OCI-LY1 (cell line): Measurements from ENCODE around the gene USP13.

ENCODE experiments used
- H2AFZ ChIP-seq: fragments of 200-600 bp; sonication (generic), shearing (Covaris generic); 2 replicates; pipeline ENCODE4 v1.6.0; 2014; ENCODE audit warnings: antibody characterized with exemption, mild to moderate bottlenecking, low read length
- H3F3A ChIP-seq: fragments of 200-600 bp; sonication (generic), shearing (Covaris generic); 2 replicates; pipeline ENCODE4 v1.6.0; 2014; ENCODE audit warnings: mild to moderate bottlenecking, antibody characterized with exemption, low read length, moderate library complexity; ENCODE audit not compliant: insufficient read depth
- H3K27ac ChIP-seq: fragments of 200-600 bp; sonication (generic); 2 replicates; pipeline ENCODE4 v1.5.1; 2014; ENCODE audit warnings: low read length, mixed run types, mild to moderate bottlenecking, low read depth; ENCODE audit not compliant: poor library complexity, severe bottlenecking
- H3K27me3 ChIP-seq: fragments of 200-600 bp; sonication (generic); 2 replicates; pipeline ENCODE4 v1.6.0; 2014; ENCODE audit warnings: antibody characterized with exemption, mild to moderate bottlenecking, low read length, moderate library complexity; ENCODE audit not compliant: insufficient read depth
- H3K36me3 ChIP-seq: fragments of 200-600 bp; sonication (generic); 2 replicates; pipeline ENCODE4 v1.6.1; 2014; ENCODE audit warnings: mild to moderate bottlenecking, antibody characterized with exemption, low read length, moderate library complexity, mixed read lengths; ENCODE audit not compliant: insufficient read depth
- H3K4me1 ChIP-seq: fragments of 200-600 bp; sonication (generic); 2 replicates; pipeline ENCODE4 v1.5.1; 2014; ENCODE audit warnings: mild to moderate bottlenecking, low read length, moderate library complexity; ENCODE audit not compliant: insufficient read depth, severe bottlenecking
- H3K4me2 ChIP-seq: fragments of 200-600 bp; sonication (generic), shearing (Covaris generic); 2 replicates; pipeline ENCODE4 v1.6.1; 2014; ENCODE audit warnings: low read length
- H3K4me3 ChIP-seq: fragments of 200-600 bp; sonication (generic); 2 replicates; pipeline ENCODE4 v1.5.1; 2014; ENCODE audit warnings: low read length, low read depth, mild to moderate bottlenecking, mixed read lengths; ENCODE audit not compliant: poor library complexity, severe bottlenecking
- H3K79me2 ChIP-seq: fragments of 200-600 bp; shearing (Covaris generic); 2 replicates; pipeline ENCODE4 v1.6.1; 2016; ENCODE audit warnings: mixed run types, low read length, mixed read lengths; ENCODE audit not compliant: insufficient read depth
- H3K9ac ChIP-seq: fragments of 200-600 bp; sonication (generic), shearing (Covaris generic); 2 replicates; pipeline ENCODE4 v1.6.1; 2014; ENCODE audit warnings: mild to moderate bottlenecking, low read length, mixed read lengths
- H3K9me2 ChIP-seq: fragments of 200-600 bp; sonication (generic), shearing (Covaris generic); 2 replicates; pipeline ENCODE4 v1.6.1; 2014; ENCODE audit warnings: low read depth, mild to moderate bottlenecking, low read length, mixed read lengths
- H3K9me3 ChIP-seq: fragments of 200-600 bp; shearing (Covaris generic); 2 replicates; pipeline ENCODE4 v1.6.1; 2014; ENCODE audit warnings: low read length, mixed read lengths
- H4K20me1 ChIP-seq: fragments of 200-600 bp; sonication (generic), shearing (Covaris generic); 2 replicates; pipeline ENCODE4 v1.6.0; 2016; ENCODE audit warnings: mild to moderate bottlenecking, low read length; ENCODE audit not compliant: insufficient read depth
- CTCF ChIP-seq: fragments of 200-600 bp; sonication (generic), shearing (Covaris generic); IDR thresholded peaks from 2 replicates; pipeline ENCODE4 v1.5.1; 2017; ENCODE audit warnings: mild to moderate bottlenecking, antibody characterized with exemption, low read length, moderate library complexity, mixed read lengths
- EZH2 ChIP-seq: fragments of 200-600 bp; sonication (generic), shearing (Covaris generic); IDR thresholded peaks from 2 replicates; pipeline ENCODE4 v1.8.0; 2017; ENCODE audit warnings: borderline replicate concordance, mixed run types, mild to moderate bottlenecking, antibody characterized with exemption, low read length, moderate library complexity, mixed read lengths

The USP13 gene

GRCh38 chr3:179610066-179610465 is 42.8 kb upstream of the USP13 start:
- Histone ChIP-seq H3K79me2 (peaks cover 38% of the 10 kb centered on the region), H4K20me1 (no peaks in the 10 kb centered on the region), H3F3A (peaks cover 3% of the 10 kb centered on the region; the same call in 1 of the 2 replicates)

GRCh38 chr3:179613807-179614206 is 39.0 kb upstream of the USP13 start:
- Histone ChIP-seq H2AFZ (no peak overlapping the region), H3K4me3 (no peak overlapping the region), H4K20me1 (no peaks in the 10 kb centered on the region), H3K36me3 (peaks cover 54% of the 10 kb centered on the region), H3K27ac (no peak overlapping the region), H3K27me3 (no peaks in the 10 kb centered on the region), H3K9ac (no peak overlapping the region), H3K4me2 (no peak overlapping the region), H3K79me2 (peaks cover 16% of the 10 kb centered on the region), H3K9me2 (no peaks in the 10 kb centered on the region), H3F3A (no peaks in the 10 kb centered on the region), H3K9me3 (no peaks in the 10 kb centered on the region), H3K4me1 (peaks cover 8% of the 10 kb centered on the region)
- TF ChIP-seq CTCF, result no peak
- TF ChIP-seq EZH2, result no peak

More at GRCh38 chr3:179610066-179610465, 42.8 kb upstream of the USP13 start:
- Histone ChIP-seq H2AFZ (no peak overlapping the region), H3K4me1 (peaks cover 44% of the 10 kb centered on the region), H3K27ac (no peak overlapping the region), H3K9ac (no peak overlapping the region), H3K36me3 (peaks cover 29% of the 10 kb centered on the region), H3K9me2 (no peaks in the 10 kb centered on the region), H3K9me3 (no peaks in the 10 kb centered on the region), H3K4me3 (no peak overlapping the region), H3K27me3 (no peaks in the 10 kb centered on the region), H3K4me2 (no peak overlapping the region)
- TF ChIP-seq EZH2, result no peak
- no peak for TF ChIP-seq CTCF

GRCh38 chr3:179615458-179616173 is 37.2 kb upstream of the USP13 start:
- Histone ChIP-seq H3K79me2 (peaks cover 6% of the 10 kb centered on the region), H3K4me3 (no peak overlapping the region), H3K36me3 (peaks cover 55% of the 10 kb centered on the region), H2AFZ (no peak overlapping the region), H4K20me1 (no peaks in the 10 kb centered on the region), H3K9ac (no peak overlapping the region), H3K27ac (no peak overlapping the region), H3K27me3 (no peaks in the 10 kb centered on the region), H3K9me2 (no peaks in the 10 kb centered on the region), H3K9me3 (0 out of 2 replicates have a peak, but pooled peaks cover 2% of the 10 kb centered on the region), H3K4me1 (no peaks in the 10 kb centered on the region), H3F3A (no peaks in the 10 kb centered on the region), H3K4me2 (no peak overlapping the region)
- TF ChIP-seq EZH2, result no peak
- TF ChIP-seq CTCF, result no peak
